Stimulated activated CD4-positive, alpha-beta T cell treated with anti-CD3 and anti-CD28 coated beads, Interleukin-4, amount 100 ng/mL, for 4 hours (primary cell): Measurements from ENCODE around the gene CAPZB.

Source experiments
- DNase-seq, 2 experiments: peaks; one replicate each; pipeline ENCODE4 v3.0.0-alpha.2; 2020

Gene CAPZB

DNA sequence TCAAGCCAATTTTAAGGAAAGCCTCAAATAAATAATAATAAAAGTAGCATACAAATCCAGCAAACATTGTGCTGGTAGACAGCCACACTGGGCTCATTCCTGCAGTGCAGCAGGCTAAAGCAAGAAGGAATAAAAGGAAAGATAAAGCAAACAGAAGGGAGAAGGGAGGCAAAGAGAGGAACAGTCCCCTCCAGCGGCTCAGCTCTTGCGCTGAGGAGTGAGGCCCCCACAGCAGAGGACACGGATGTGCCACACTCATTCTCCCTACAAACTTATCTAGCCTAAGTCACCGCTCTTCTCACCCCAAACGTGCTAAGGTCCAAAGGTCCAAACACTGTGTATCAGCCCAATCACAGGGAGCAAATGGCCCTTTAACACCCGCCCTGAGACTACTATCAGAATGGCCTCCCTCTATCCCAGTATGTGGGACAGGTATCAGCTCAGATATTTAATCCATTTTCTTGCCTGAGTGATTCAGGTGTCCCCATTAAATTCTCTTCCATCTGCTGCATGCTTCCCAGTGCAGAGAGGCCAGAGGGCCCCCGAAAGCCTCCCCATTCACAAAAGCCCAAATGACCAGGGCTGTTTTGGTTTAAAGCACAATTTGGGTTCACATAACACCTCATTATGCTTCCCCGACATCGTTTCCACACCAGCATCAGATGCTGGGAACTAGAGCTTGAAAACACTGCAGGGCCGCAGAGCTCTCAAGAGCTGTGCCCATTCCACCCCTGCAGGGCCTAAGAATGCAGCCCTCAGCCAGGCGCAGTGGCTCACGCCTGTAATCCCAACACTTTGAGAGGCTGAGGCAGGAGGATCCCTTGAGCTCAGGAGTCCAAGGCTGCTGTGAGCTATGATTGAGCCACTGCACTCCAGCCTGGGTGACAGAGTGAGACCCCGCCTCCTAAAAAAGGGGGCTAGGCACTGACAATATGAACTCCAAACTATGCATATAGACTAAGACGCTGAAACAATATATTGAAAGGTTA lies 17.8 kb downstream of the CAPZB start:
- DNase-seq, result no peak

DNA sequence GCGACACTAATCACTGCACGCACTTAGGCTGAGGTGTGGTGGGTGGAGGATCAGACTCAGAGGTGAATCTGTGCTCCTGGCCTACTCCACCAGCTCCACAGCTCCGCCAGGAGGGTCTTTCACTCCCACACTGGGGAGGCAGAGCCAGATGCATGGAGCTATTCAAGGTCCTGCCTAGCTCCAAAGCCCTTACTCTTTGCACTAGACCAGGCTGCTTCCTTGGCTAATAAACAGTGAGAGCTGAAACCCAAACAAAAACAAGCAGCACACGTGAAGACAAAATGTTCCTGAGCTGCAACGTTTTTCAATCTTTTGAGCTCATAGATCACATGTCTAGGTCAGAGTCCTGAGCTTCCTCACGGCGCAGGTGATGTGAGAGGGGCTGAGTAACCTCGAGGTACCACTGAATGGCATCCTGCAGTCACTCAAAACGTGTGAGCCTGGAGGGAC lies 19.2 kb downstream of the CAPZB start:
- DNase-seq, result no peak

DNA sequence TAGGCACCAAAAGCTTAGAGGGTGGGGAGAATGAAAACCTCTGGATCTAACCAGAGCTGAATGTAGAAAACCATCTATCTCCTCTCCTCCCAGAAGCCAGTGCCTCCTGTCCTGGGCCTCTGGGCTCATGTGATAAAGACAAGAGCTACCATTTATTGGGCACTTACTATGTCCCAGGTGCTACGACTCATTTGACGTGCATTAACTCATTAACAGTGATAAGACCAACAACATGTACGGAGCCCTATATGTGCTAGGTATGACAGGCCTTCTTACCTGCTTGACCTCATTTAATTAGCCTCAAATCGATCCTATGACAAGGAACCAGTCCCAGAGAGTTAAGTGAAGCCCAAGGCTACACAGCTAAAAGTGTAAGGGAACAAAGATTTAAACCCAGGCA lies 19.7 kb downstream of the CAPZB start:
- no peak for DNase-seq

DNA sequence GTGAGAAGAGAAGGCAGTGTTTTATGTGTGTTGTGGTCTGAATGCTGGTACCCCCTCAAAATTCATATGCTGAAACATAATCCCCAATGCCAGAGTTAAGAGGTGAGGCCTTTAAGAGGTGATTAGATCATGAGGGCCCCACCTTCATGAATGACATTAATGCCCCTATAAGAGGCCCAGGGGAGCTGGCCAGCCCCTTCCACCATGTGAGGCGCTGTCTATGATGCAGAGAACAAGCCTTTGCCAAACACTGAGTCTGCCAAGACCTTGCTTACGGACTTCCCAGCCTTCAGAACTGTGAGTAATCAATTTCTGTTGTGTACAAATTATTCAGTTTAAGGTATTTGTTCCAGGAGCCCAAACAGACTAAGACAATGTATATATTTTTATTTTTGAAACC lies 20.2 kb downstream of the CAPZB start:
- DNase-seq, result no peak

DNA sequence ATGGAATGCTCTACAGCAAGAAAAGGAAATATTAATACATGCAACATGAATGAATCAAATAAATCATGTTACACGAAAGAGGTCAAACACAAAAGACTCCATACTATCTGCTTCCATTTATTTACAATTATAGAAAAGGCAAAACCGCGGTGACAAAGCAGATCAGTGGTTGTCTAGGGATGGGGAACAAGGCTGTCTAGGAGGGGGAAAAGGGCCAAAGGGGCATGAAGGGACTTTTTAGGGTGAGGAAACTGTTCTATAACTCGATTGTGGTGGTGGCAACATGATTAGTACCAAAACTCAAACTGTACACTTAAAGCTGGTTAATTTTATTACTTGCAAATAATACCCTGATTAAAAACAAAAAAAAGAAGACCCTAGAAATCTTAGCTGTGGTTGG lies 20.6 kb downstream of the CAPZB start:
- DNase-seq, result no peak

DNA sequence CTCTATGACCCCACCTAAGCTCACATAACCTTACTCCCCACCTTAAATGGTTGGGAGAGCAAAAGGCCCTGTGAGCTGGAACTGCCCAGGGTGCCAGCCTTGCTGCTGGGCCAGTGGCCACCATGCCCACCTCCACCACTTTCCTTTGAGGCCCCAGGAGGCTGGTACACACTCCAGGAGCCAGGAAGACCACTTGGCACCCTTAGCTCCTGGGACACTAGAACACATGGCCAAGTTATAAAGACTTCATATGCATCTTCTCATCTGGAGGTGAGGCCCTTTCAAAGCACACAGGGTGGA lies 21.9 kb downstream of the CAPZB start:
- DNase-seq, result no peak

DNA sequence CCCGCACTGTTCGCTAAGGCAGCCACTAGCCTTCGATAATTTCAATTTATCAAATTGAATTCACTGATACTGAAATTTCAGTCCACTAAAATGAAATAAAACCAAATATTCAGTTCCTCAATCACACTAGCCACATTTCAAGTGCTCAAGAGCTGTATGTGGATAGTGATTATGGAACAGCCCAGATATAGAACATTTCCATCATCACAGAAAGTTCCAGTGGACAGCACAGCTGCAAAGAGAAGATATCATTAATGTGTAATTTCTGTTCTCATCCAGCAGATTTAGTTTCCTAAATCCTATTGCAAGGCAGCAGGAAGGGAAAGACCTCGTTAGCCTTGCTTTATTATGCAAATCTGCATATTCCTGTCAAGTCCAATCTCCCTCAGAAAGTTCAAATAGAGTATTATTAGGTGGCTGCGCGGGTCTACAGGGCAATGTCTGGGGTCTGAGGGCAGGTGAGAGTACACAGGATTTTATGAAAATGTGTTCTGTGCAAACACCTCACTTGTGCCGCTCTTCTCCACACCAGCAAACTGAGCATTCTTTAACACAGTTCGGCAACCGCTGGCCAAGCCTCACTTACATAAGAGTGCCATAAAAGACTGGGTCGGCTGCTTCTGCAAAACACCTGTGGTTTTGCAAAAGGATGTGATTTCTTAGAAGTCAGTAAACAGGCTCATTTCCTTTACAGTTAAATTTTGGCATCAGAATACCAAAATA lies 22.4 kb downstream of the CAPZB start:
- peak in 1 of 2 experiments; percentile 47 for DNase-seq

DNA sequence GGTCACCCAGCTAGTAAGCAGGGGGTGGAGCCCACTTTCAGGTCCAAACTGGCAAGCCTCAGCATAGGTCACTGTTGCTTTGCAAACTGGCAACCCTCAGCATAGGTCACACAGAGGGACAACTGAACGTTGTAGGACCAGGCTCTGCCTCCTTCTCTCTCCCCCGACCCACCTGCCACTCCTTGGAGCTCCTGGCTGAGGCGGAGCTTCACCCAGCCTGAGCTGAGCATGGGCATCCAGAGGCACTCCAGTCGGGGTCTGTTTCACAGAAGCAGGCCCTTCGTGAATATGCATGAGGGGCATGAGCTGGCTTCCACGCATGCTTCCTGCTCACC lies 24.2 kb downstream of the CAPZB start:
- no peak for DNase-seq

DNA sequence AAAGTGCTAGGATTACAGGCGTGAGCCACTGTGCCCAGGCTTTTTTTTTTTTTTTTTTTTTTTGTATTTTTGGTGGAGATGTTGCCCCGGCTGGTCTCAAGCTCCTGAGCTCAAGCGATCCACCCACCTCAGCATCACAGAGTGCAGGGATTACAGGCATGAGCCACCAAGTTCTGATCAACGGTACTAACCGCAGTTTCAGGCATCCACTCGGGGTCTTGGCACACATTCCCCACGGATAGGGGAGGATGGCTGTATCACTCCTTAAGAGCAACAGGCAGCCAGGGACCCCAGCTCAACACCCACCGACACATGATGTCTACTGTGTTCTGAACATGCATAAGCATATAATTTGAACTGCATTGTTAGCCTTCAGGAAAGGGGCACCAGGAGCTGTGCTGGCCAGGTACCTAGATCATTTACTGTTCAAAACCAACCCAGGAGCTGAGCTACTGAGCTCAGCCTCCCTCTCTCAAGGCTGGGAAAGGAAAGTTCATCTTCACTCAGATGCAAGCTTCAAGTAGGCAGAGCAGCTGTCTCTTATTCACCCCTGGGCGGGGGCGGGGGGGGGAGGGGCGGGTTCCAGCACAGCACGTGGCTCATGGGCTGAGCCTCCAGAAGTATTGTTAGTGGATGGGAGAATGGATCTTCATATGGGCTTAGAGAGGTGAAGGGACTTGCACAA lies 24.7 kb downstream of the CAPZB start:
- DNase-seq, result peak; percentile 37 to 39

DNA sequence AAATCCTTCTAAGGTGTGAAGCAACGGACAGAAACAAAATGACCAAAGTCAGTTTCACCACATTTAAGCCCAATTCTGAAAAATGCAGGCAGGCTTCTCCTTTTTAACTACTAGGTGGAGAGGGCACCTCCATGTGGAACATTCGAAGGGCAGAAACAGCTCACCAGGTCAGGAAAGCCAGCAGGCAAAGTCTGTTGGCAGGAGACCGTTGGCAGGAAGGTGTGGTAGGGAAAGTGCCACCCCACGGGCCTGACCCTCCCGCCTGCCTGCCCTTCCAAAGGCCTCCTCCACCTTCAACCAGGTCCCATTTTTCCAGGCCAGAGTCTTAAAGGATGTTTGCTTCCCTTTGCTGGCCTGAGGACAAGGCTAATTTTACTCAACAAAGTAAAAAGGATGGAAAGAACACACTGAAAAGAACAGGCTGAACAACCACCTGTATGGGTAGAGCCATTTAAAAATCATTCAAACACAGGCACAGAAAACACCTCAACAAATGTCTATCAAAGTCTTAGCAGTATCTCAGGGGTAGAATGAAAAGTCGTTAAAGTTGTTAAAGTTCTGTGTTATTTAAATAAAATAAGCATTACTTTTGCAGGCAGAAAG lies 26.4 kb downstream of the CAPZB start:
- no peak for DNase-seq

DNA sequence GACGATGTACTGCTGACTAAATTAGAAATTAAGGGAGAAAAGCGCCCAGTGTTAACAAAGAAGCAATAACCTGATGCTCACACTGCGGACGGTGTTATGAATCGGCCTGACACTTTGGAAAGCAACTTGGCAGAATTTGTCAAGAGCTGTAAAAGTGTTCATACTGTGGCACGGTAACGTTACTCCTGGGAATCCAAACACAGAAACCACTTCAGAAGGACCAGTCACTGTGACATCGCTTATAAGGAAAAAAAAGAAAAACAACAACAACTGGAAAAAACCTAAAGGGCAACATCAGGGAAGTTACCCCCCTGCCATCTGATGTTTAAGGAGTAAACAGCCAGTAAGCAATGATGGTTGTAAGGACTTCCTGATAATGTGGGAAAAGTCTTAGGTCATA lies 27.7 kb downstream of the CAPZB start:
- no peak for DNase-seq

DNA sequence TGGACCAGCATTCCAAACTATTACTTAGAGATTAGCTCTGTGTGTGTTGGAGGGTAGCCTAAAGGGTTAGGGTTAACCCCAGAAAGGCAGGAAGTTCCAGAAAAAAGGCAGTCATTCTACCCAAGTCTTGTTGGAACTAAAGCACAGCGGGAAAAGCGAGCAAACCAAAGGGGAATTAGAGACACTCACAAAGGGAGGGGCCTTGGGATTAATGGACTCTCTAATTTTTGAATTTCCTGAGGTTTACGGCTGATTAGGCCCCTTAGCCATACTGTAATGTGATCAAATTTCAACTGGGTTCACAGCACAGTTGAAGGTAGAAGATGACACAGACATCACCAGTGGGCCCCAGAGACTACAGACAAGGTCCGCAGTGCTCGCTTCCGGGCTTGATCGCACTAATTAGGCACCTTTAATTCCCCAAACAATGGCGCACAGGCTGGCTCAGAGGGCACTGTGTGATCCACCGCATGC lies 28.3 kb downstream of the CAPZB start:
- no peak for DNase-seq

DNA sequence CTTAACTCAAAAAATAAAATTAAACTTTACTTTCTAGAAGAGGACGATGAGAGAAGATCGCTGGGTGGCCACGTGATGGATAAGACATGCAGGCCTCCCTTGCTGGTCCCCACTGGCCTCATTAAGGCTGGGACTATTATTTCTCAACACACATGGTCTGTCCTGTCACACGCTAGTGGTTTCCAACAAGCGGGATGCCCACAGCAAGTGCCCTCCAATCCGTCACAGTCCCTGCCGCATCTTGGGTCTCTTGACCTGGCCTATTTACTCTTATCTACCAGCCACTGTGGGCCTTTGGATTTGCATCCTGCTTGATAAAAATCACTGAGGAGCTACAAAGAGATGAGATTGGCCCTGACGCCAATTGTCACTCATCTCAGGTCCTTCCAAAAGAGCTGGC lies 30.0 kb downstream of the CAPZB start:
- DNase-seq, result no peak

DNA sequence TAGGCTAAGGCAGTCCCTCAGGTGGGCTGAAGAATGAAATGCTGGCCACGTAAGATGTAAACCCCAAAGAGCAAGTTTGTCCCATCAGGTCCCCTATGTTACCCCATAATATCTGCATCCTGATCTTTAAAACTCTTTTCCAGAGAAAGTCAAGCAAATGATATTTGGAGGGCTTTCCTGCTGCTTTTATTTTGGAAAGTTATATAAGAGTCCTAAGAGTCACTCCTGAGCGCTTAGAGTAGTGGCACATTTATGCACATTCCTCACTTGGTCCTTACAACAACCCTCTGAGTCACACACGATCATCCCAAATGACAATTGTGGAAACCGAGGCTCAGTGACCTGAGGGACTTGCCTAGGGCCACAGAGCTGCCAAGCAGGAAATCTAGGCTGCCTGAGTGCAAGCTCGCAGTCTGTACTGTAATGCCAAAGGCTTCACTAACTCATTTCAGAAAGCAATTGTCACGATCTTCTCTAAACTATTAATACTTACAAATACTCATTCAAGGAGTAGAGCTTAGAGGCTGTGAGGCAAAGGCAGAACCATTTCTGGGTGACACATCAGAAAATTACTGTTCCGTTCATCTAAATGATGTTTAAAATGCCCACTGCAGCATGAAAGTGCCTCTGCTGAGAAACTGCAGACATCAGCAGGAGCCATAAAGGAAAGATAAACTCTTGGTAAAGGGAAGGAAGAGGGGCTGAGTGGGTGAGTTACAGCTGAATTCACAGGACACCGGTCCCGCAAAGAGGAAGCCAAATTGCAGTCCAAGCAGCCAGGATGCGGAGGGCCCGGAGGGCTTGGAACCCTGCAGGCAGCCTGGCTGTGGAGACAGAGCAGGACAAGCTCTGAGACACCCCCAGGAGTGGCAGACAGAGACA lies 30.8 kb downstream of the CAPZB start:
- no peak for DNase-seq

DNA sequence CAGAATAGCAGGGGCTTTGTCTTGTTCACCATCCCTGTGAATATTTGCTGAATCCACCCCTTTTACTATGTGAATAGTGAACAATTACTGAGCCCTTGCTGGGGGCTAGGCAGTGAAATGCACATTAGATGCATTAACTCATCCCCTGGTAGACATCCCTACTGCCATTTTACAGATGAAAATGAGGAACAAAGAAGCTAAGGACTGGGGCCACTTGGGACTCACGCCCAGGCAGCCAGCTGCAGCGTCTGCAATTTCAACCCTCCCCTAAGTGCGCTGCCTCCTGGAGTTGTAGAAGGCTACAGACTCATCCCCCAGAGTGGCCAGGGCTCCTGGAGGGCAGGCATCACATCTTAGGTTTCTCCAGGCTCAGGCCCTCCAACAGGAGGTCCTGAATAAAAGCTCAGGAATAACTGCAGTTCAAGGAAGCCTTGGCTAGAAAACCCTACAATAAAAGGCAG lies 31.6 kb downstream of the CAPZB start:
- no peak for DNase-seq

DNA sequence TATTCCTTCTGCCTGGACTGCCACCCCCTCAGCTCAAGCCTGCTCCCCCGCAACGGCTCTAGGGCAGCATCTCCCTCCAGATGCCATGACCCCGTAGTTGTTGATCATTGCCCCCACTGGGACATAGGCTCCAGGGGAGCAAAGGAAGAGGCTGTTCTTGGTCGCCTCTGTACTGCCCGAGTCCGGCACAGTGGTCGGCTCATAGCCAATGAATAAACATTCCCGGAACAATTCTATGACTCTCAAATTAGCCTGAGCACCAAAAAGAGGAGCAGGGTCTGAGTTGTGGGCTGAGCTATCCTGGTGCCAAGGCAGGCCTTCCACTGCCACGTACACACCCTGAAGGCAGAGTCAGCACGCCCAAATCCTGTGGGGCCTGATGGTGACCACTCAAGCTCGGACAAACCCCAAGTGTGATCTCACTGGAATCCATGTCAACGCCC lies 33.1 kb downstream of the CAPZB start:
- no peak for DNase-seq

DNA sequence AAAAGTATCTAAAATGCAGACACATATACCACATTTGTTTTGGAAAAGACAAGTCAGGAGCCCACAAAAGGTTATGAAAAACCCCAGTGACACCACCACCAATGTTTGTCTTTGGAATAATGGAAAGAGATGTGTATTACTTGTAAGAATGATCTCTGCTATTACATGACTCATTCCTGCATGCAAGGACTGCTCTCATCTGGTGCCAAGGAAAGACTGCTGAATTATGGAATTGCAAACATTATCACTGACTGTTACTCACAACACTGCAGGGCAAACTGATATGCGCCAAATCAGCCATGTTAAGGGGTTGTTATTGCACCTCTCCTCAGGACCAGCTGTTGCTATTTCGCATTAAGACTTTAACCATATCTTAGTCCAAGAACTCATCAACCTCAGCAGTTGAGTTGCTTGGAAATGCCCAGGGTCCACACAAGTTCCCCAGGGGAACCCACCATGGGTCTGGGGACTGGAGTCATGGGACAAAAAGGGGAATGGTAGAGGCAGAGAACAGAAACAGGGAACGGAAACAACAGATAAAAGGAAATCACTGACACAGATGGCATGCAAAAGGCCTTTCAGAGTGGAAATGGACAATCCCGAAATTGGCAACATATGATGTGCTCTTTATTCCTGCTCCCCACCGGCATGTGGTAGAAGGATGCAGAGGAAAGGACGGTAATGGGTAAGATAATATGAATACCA lies 34.4 kb downstream of the CAPZB start:
- no peak for DNase-seq

DNA sequence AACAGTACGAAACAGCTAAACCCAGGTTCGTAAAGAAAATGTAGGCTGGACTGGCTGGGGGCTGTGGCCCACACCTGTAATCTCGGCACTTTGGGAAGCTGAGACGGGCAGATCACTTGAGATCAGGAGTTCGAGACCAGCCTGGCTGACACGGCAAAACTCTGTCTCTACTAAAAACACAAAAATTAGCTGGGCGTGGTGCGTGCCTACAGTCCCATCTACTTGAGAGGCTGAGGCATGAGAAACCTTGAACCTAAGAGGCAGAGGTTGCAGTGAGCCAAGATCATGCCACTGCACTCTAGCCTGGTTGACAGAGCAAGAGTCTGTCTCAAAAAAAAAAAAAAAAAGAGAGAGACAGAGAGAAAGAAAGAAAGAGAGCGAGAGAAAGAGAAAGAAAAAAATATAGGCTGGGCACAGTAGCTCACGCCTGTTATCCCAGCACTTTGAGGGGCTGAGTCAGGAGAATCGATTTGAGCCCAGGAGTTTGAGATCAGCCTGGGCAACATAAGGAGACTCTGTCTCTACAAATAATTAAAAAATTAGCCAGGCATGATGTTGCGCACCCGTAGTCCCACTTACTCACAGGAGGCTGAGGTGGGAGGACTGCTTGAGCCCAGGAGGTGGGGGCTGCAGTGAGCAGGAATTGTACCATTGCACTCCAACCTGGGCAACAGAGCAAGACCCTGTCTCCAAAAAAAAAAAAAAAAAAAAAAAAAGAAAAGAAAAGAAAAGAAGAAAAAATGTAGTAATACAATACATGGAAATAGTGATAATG lies 35.7 kb downstream of the CAPZB start:
- DNase-seq, result no peak

DNA sequence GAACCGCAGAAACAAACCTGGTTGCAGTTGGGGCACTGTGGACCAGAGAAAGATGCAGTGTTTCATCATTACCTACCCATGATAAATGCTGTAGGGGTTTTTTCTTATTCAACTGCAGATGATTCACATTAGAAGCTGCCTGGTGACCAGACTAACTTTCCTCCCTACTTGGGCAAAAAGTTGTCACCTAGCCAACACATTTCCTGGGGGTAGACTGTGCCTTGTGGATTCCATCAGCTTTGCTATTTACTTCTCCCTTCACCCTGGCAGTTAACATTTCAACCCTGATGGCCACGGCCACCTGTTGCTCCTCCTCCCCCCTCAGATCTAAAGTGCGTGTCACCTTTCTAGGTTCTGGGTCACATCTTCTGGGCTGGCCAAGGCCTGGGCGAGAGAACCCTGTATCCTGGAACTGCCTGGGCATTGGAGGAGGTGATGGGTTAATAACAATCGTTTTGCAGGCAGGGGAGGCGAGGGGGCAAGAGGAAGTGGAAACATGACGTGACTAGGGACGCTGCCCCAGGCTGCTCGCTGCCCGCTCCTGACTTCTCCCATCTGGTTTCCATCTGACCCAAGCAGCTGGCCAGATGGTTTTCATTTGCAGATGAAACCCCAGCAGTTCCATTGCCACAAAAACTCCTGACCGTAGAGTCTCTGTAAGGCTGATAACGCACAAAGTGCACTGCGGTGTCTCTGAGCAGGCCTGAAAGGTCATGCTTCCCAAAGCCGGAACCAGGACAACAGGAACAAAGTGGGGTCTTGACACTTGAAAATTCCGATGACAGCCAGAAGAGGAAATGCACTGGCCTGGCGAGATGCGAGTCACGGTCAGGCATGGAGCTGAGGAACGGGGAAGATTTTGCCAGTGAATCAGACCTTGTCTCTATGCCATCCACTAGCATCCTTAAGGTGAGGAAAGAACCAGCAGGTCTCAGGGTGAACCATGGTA lies 36.6 kb downstream of the CAPZB start:
- DNase-seq, result peak in 1 of 2 experiments; percentile 14
